GM18909 (cell line): ENCODE results near the gene TMEM178B.

Experiments used
- ATAC-seq: cut with Tn5 transposase; IDR thresholded peaks from one replicate; pipeline ENCODE4 v1.9.1; 2021; ENCODE audit warnings: mild to moderate bottlenecking; ENCODE audit not compliant: unreplicated experiment, poor library complexity

Gene TMEM178B

DNA sequence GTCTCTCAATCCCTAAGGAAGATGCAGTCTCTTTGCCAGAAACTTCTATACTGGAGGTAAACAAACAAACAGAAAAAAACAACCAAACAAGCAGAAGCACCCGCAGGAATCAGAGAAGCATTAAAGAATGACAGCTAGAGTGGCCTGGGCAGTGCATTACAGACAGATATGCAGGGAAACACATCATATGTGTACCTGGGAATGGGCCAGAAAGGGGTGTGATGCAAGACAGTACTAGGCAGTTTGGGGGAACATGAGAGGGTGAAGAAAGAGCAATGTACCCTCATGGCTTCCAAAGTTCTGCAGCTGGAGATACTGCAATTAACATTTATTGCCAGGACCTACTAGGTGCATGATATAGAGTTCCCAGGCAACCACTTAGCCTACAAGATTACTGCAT lies 177.3 kb downstream of the TMEM178B start:
- ATAC-seq = no peak

DNA sequence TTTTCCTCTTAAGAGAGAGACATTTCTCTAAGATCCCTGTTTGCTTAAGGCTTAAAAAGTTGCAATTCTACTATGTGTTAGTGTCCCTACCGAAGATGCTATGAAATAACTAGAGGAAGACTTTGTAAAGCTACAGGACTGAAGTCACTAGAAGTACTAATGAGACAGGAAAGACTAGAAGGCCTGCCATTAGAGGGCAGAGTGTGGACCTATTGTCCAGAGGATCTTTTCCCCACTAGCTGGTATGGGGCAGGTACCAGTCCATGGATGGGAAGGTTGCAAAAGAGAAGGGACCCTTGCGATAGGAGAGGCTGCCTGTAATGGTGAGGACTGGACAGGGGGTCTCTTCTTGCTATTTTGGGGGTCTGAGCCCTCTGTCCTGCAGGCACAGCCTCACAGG lies 178.1 kb downstream of the TMEM178B start:
- no peak for ATAC-seq

DNA sequence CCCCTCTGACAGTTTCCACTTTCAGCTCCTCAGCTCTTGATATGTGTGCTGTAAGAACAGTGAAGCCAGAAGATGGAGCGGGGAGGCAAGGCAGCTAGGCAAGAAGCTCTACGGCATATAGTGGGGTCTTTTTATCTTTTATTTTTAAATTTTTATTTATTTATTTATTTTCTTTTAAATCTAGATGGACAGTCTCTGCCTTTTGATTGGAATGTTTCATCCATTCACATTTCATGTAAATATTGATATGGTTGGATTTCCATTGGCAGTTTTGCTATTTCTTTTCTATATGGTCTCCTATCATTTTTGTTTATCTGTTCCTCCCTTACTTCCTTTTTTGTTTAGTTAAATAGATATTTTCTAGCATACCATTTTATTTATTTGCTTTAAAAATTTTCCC lies 183.7 kb downstream of the TMEM178B start:
- no peak for ATAC-seq

DNA sequence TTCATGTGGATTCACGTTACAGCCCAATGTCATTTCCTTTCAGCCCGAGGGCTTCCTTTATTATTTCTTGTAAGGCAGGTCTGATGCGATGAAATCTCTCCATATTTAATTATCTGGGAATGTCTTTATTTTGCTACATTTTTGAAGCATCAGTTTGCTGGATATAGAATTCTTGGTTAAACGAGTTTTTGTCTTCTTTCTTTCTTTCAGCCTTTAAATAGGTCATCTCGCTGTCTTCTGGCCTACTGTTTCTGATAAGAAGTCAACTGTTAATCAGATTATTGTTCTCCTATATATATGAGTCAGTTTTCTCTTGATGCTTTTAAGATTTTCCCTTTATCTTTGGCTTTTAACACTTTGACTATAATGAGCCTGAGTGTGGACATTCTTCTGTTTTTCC lies 184.7 kb downstream of the TMEM178B start:
- no peak for ATAC-seq

DNA sequence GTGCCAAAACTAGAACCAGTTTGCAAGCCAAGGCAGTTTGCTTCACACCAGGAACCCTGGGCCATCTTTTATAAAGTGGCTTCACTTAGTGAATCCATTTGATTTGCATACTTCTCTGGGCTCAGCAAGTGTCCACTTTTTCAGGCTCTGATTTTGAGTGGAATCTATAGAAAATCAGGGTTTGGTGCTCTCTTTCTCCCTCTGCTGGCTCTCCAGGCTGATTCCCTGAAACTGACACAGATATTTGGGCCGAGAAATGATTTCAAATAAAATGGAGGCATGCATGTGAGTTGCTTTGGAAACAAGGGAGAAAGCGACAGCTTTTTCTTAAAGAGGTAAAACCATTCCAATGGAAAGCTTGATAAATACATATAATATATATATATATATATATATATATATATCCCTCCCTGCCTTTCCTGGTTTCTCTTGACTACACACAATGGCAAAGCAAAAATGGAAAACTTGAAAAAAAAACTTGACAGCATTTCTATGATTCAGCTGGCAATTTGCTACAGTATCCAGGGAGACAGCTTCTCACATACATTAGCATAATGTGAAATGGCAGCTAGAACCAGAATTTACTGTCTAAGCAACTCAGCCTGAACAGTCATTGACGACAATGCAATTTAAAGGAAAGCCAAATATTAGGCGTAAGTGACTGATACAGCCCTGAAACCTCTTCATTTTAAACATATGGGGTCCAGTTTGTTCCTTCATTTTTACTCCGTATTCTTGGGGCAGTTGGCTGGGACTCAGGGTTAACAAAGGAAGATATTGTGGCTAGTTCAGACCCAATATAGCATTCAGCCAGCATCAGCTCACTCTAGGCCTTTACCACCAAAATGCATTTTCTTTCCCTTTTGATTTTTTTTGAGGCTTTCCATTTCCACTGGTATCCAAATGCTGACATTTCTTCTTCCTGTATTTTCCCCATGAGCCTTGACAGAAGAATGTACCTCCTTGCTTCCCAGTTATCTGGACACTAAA lies 188.5 kb downstream of the TMEM178B start:
- no peak for ATAC-seq

DNA sequence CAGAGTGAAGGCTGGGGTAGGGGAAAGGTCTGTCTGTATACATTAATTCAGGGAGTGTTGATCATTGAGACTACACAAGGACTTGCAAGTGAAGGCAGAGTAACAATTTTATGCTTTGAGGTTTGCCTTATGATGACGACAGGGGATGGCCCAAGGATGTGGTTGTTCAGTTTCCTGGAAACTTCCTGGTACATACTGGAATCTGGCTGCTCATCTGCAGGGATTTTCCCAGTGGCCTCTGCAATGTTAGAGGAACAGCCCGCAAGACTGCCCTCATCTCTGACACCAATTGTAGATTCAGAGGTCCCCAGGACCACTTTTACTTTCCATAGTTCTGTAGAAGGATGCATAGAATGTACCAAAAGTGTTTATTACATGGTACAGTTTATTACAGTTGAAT lies 189.6 kb downstream of the TMEM178B start:
- no peak for ATAC-seq

DNA sequence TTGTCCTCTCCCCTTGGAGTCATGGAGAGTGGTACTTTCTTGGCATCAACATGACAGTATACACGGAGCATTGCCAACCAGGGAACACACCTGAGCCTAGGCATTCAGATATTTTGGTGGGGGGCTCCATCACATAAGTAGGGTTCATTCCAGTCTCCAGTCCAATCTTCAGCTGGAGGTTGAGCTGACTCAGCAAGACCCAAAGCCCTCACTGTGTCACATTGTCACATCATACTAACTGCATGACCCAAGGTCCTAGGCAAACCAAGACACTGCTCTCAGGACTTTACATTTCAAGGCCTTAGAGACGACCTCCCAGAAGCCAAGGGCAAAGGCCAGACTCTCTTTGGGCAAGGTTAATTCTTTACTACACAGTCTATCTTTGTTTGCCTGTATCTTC lies 190.1 kb downstream of the TMEM178B start:
- no peak for ATAC-seq

DNA sequence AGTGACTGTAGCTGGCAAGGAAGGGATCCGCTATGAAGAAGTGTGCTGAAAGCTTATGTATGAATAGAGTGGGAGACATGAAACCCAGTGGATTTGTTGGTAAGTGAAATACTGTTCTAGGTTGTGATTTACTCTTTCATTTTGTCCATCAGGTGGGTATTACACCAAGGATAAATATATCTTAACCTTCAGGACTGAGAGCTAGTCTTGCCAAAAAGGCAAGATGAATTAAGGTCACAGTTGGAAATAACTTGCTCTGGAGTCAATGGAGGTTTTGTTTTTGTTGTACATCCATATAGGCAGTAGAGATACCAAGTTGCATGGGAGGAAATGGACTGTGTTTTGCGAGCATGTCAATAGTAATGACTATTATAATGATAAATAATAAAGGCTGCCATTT lies 190.6 kb downstream of the TMEM178B start:
- ATAC-seq = no peak

DNA sequence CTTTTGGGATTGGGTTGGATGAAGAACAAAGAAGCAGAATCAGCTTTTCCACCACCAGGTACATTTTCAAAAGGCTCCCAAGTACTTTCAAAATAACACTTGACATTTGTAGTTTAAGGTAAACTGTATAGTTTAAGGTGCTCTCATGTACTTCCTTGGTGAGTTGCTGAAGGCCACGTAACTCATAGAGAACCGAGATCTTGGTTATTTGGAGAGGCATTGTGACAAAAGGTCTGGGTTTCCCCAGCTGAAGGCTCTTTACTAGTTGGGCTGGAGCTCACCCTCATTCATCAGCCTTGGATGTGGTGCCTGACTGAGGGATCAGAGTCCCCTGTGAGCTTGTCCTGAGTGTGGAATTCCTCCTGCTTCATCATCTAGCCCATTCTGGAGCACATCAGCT lies 191.8 kb downstream of the TMEM178B start:
- ATAC-seq = no peak

DNA sequence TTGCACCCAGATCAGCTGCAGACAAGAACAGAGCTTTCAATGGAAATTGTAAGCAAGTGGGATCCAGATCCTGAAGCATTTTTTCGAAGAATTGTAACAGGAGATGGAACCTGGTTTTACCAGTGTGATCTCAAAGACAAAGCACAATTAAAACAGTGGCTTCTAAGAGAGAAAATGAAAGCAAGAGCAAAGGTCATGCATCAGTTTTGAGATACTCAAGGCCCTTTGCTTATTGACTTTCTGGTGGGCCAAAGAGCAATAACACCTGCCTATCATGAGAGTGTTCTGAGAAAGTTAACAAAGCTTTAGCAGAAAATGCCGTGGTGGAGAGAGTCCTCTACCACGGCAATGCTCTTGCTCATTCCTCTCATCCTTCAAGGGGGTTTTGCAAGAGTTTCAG lies 194.8 kb downstream of the TMEM178B start:
- no peak for ATAC-seq

DNA sequence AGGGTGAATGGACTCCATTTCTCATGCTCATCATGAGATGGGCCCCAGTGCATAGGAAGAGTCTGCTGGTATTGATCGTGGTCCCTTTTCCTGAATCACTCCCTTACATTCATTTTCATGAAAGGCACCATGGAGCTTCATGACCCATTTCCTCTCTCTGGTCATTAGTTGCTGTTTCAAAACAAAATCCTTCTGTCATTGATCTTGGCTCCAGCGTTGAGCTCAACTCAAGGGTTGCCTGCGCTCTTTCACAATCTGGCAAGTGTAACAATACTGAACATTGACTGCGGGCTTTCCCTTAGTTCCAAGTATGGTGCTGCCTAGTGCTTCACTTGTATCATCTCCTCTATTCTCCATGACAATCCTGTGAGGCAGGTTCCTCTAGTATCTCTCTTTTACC lies 197.6 kb downstream of the TMEM178B start:
- no peak for ATAC-seq

DNA sequence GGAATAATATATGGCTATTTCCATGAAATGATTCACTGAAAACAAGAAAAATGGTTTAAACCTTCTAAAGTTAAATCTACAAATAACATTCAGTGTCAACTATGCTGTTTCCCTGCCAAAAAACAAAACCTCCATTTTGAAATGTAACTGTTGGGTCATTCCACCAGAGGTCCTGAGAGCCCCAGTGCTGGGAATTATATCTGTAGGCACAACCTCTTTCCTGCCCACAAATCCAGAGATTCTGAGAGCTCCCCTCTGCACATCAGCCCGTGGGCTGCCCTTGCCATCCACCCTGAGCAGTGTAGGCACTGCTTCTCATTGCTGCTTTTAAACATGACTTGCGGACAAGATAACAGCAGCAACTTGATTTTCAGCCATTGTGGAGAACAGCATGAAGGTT lies 198.6 kb downstream of the TMEM178B start:
- ATAC-seq = no peak

DNA sequence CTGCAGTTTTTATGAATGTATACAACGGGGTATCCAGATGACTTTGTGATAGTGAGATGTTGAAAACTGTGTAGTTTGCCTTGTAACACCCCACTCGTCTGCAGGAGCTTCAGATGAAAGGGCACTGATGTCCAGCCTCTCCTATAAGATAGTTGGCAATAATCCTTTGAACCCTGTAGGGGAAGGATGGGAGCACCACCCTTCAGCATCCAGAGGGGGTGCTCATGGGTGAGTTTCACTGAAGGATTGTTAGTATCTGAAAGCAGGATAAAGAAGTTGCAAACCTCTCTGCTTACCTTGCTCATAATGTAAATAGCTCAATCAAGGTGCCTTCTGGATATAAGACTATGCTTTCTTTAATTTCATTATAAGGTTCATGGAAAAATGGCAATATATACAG lies 201.5 kb downstream of the TMEM178B start:
- no peak for ATAC-seq

DNA sequence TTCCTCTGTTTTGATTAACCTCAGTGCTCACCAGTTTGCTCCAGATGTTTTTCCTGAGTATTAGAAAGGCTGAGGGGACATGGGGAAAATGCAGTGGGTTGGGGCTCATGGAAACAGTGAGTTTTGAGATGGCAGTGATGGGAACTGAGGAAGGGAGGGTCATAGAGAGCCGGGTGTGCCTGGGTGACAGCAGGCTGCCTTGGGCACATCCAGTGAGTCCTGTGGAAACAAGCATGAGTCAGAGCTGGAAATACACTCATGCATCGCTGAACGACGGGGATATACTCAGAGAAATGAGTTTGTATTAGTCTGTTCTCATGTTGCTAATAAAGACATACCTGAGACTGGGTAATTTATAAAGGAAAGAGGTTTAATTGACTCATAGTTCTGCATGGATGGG lies 202.2 kb downstream of the TMEM178B start:
- no peak for ATAC-seq

DNA sequence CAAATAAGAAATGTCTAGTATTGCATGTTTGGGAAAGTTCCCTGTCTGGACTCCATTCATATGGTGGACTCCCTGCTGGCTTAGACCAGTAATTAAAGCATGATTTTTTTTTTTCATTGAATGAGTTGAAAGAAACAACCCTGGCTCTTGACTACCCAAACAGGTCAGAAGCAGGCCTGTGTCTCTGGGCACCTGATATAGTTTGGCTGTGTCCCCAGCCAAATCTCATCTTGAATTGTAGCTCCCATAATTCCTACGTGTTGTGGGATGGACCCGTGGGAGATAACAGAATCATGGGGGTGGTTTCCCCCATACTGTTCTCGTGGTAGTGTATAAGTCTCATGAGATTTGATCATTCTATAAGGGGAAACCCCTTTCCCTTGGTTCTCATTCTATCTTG lies 206.2 kb downstream of the TMEM178B start:
- no peak for ATAC-seq

DNA sequence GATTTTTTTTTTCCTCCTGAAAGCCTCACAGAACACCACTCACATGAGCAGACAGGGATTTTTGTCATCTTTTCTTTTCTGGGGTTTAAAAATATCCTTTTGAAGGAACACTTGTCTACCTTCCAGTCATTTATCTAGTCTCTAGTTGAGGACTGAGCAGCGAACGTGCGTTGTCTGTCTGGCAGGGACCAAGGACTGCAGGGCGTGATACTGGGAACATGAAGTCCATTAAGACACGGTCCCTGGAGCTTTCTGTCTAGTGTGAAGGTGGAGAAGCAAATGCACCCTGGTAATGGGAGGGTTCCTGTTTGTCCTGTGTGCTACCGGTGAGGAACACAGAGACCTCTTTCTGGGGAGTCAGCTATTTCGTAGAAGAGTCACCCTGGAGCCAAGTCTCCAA lies 207.4 kb downstream of the TMEM178B start:
- ATAC-seq = no peak

DNA sequence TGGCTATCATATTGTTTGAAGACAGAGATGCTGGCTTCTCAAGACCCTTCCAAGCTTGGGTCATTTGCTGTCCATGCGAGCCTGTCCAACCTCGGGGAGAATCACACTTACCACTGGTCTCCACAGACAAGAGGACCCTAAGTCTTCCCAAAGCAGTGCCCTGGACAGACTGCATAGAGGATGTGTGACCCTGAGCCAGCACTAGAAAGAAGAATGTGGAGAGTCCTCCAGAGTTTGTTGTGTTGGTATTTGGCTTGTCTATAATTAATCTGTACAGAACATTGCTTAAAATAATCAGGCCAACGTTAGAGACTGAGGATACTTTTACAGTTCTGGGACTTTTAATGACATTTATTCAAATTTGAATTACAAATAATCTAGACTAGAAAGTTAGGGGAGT lies 212.7 kb downstream of the TMEM178B start:
- ATAC-seq = no peak

DNA sequence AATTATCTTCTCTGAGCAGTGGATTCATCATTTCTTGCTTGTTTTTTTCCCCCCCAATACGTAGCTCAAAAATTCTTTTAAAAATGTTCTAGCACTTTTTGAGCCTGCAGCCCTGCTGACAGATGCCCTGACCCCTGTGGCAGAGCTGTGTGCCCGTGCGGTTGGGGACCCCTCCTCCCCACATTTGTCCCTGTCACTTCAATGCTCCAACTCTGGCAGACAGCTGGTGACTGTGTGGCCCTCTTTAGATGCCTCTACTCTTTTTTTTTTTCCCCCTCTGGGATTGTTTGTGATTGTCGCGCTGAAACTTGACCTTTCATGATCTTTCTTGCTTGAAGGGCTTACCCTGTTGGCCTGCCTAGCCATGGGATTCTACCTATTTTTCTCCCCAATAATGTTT lies 214.1 kb downstream of the TMEM178B start:
- no peak for ATAC-seq

DNA sequence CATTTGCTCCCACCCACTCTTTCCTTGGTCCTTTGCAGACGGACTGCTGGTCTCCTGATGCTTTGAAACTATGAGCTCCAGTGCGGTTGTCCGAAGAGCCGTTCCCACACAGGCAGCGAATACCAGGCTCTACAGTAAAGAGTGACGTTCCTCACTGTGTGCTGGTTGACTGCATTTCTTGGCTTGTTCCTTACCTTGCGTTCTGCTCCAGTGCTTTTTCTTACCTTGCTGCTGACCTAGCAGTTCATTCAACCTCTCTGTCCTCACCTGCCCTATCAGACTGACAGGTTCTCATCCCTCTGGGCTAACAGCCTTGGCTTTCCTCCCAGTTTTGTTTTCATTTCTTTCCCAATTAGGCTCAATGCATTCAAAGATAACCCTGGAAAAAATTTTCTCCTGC lies 214.8 kb downstream of the TMEM178B start:
- no peak for ATAC-seq

DNA sequence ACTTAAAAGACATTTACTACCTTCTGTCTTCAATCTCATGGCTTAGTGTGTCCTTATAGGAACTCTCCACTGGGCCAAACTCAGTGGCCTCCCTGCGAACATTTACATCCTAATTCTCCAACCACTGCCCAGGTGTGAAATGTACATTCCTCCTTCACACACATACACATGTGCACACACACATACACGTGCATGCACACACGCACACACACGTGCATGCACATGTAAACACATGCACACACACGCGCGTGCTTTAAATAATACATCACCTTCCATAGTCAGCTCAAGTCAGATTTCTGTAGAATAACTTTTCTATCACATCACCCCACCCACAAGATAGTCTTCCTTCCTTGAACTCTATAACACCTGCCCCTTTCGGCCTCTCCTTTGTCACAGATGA lies 216.5 kb downstream of the TMEM178B start:
- no peak for ATAC-seq

DNA sequence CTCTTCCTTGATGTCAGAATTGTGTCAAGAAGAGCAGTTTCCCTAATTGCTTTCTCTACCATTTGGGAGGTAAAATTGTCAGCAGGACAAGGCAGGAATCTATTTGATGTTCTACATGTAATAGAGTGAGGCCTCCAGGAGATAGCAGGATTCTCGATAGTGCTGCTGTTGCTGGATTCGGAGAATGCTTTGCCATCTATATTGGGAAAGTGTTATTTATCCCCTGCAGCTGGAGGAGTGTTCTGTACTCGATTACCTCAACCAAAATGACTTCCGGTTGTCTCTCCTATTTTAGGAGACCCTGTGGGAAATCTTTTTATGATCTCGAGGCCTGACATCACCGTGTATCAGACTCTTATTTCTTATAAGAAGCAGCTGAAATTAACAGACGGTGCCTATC lies 217.1 kb downstream of the TMEM178B start:
- ATAC-seq = no peak

DNA sequence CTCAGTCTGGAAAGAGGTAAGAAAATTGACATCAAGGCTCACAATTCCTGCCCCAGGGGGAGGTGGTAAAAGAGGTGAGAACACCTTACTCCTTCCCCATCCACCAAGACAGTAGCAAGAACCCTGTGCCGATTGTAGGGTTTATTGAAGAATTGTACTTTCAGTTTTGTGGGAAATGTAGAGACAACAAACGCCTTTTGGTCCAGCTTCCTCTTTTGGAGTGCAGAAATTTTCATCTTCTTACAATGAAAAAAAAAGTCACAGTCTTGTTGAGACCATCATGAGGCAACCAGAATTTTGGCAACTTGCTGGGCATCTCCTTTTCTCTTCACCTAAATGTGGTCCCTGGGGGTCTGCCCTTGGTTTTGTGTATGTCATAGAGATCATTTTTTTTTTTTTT lies 217.7 kb downstream of the TMEM178B start:
- no peak for ATAC-seq
